ENCODE measurements around the gene SMAD5.
A peak's percentile ranks its signal among the peaks of the same experiment; 100 is the strongest.

The SMAD5 gene

DNA sequence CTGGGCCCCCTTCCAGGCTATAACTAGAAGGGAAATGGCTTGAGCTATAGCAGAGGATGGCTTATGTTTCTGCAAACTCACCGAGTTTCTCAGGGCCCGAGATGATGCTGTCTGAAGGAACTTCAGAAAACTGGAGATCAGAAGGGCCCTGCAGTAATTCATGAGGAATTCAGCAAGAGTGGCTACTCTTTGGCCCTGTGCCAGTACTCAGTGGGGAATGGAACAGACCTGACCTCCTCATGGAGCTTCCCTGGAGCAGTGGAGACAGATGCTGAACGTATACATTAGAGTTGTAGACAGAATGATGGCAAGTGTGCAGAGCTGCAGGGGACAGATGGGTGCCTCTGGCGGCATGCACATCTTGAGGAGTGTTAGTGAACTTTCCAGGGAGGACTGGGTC is 77.6 kb downstream of the SMAD5 start:
- Histone ChIP-seq H3K27me3 (ENCODE audit: insufficient read depth, low read depth, severe bottlenecking) (no peaks in the 10 kb centered on the region), H3K9me3 (ENCODE audit: severe bottlenecking) (no peaks in the 10 kb centered on the region)
- DNase-seq: no peak

DNA sequence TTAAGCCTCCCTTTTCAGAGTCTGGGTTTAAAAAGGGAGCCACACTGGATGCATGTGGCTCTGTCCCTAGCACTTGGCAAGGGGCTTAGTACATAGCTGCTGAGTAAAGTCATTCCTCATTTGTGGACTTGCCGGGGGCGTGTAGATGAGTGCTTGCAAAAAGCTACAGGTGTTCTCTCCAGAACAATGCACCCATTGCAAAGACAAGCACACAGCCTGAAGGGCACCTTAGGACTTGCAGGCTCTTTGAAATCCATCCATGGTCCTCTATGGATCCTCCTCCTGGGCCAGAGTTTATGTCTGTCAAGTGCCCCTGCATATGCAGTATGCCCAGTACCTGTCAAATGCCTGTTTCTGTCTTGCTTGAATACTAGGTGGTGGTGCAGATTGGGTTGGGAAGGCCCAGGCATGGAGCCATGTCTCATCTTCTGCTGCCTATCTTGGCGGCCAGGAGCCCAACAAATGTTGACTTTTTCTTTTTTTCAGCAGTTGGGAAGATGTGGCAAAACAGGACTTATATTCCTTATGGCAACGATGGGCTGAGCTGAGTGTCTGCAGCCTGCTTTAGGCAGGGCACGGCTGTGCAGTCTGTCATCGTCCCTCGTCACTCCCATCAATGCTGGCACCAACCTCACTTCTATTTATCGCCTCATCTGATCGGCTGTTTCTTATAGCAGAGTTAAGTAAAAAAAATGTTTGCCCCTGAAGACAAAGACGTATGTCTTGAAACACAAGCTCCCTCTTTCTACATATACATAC is 78.8 kb downstream of the SMAD5 start:
- no peak for DNase-seq
- TF ChIP-seq, protein P1, sequence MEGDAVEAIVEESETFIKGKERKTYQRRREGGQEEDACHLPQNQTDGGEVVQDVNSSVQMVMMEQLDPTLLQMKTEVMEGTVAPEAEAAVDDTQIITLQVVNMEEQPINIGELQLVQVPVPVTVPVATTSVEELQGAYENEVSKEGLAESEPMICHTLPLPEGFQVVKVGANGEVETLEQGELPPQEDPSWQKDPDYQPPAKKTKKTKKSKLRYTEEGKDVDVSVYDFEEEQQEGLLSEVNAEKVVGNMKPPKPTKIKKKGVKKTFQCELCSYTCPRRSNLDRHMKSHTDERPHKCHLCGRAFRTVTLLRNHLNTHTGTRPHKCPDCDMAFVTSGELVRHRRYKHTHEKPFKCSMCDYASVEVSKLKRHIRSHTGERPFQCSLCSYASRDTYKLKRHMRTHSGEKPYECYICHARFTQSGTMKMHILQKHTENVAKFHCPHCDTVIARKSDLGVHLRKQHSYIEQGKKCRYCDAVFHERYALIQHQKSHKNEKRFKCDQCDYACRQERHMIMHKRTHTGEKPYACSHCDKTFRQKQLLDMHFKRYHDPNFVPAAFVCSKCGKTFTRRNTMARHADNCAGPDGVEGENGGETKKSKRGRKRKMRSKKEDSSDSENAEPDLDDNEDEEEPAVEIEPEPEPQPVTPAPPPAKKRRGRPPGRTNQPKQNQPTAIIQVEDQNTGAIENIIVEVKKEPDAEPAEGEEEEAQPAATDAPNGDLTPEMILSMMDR (IDR thresholded peaks at IDR 0.05; ENCODE audit: low read depth, low read length): no peak
- Histone ChIP-seq H3K27me3 (ENCODE audit: insufficient read depth, low read depth, severe bottlenecking) (no peaks in the 10 kb centered on the region), H3K4me3 (ENCODE audit: low read depth, low read length) (no peak overlapping the region), H3K9me3 (ENCODE audit: severe bottlenecking) (no peaks in the 10 kb centered on the region), H3K27ac (no peak overlapping the region), H3K36me3 (no peaks in the 10 kb centered on the region)

More for the DNA sequence above, 77.6 kb downstream of the SMAD5 start:
- TF ChIP-seq, protein P1 (IDR thresholded peaks at IDR 0.05; ENCODE audit: low read depth, low read length): no peak
- no peak overlapping the region for H3K27ac ChIP-seq
- H3K4me3 ChIP-seq (ENCODE audit: low read depth, low read length): no peak overlapping the region
- no peaks in the 10 kb centered on the region for H3K36me3 ChIP-seq

DNA sequence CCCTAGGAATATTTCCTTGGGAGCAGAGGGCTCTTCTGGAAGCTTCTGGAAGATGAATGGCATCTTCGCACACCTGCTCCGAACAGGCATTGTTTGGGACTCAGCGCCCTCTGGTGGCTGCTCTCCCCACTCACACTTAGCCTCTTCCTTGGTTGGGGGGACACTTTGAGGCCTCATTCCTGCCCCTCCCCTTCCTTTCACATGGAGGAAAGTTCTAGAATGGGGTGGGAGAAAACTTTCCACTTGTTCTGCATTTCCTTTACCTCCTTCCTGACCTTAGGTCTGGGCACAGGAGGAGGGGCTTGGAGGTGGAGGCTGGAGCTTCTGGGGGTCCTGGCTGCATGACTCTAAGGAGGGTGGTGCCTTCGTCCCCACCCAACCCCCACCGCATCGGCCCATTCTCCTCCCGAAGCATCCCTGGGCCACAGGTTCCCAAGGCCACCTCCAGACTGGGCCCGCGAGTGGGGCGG is 79.6 kb downstream of the SMAD5 start:
- Histone ChIP-seq H3K36me3 (no peaks in the 10 kb centered on the region), H3K27me3 (ENCODE audit: insufficient read depth, low read depth, severe bottlenecking) (no peaks in the 10 kb centered on the region), H3K4me3 (ENCODE audit: low read depth, low read length) (no peak overlapping the region), H3K27ac (no peak overlapping the region), H3K9me3 (ENCODE audit: severe bottlenecking) (no peaks in the 10 kb centered on the region)
- TF ChIP-seq, protein P1 (IDR thresholded peaks at IDR 0.05; ENCODE audit: low read depth, low read length): peak; percentile 95
- peak; percentile 68 for DNase-seq

DNA sequence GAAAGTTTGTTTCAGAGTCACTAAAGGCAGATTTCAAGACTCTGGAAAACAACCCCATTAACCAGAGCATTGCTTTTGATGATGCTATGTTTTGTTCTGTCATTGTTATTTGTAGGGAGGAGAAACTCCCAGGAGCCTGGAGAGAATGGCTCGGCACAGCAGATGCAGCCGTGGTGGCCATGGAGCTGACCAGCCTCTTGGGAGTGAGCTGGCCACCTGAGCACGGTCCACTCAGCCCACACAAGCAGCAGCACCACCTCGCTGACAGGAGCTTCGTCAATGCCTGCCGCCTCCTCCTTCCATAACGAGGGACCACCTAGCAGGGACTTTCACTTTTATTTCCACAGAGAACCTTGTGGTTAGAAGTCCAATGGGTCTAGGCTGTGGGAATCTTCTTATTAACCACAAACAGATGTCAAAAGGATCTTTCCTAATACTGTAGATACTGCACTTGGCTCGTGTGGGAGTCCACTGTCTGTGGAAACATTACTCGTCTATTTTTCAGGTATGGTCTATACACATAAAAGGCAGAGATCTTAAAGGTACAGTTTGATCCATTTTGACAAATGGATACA is 81.4 kb downstream of the SMAD5 start:
- TF ChIP-seq, protein P1 (IDR thresholded peaks at IDR 0.05; ENCODE audit: low read depth, low read length): no peak
- H3K36me3 ChIP-seq: no peaks in the 10 kb centered on the region
- H3K27ac ChIP-seq: no peak overlapping the region
- no peaks in the 10 kb centered on the region for H3K27me3 ChIP-seq (ENCODE audit: insufficient read depth, low read depth, severe bottlenecking)
- no peak overlapping the region for H3K4me3 ChIP-seq (ENCODE audit: low read depth, low read length)
- DNase-seq: no peak
- H3K9me3 ChIP-seq (ENCODE audit: severe bottlenecking): no peaks in the 10 kb centered on the region

DNA sequence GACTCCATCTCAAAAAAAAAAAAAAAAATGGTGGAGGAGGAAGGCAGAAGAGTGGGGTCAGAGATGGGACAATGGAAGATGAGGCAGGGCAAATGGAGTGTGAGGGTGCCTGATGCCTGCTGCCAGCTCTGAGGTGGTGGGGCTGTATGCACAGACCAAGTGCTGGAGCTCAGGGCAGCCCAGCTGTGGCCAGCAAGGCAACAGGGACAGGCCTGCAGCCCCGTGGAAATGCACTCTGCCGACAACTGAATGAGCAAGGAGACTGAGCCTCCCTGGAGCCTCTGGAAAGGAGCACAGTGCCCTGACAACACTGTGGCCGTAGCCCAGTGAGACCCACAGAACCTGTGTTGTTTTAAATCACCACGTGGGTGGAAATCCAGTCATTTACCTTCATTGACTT is 83.2 kb downstream of the SMAD5 start:
- H3K27ac ChIP-seq: no peak overlapping the region
- no peak for DNase-seq
- no peaks in the 10 kb centered on the region for H3K27me3 ChIP-seq (ENCODE audit: insufficient read depth, low read depth, severe bottlenecking)
- H3K9me3 ChIP-seq (ENCODE audit: severe bottlenecking): no peaks in the 10 kb centered on the region
- no peaks in the 10 kb centered on the region for H3K36me3 ChIP-seq
- TF ChIP-seq, protein P1 (IDR thresholded peaks at IDR 0.05; ENCODE audit: low read depth, low read length): no peak
- no peak overlapping the region for H3K4me3 ChIP-seq (ENCODE audit: low read depth, low read length)
